HEK293 (cell line): Measurements from ENCODE around the gene TIE1.

Experiments
- BCL11A ChIP-seq: fragments of 450-650 bp; formaldehyde crosslinking; IDR thresholded peaks from 2 replicates; pipeline ENCODE4 v1.5.1; 2016; ENCODE audit warnings: low read depth, missing biosample characterization, missing genetic modification characterization
- BCL6B ChIP-seq: fragments of 450-650 bp; formaldehyde crosslinking; IDR thresholded peaks from 2 replicates; pipeline ENCODE4 v1.5.1; 2017; ENCODE audit warnings: missing biosample characterization, missing genetic modification characterization
- MZF1 ChIP-seq: fragments of 450-650 bp; formaldehyde crosslinking; IDR thresholded peaks from 2 replicates; pipeline ENCODE4 v1.5.1; 2017; ENCODE audit warnings: missing biosample characterization, missing genetic modification characterization, borderline replicate concordance
- PRDM10 ChIP-seq: fragments of 450-650 bp; formaldehyde crosslinking; IDR thresholded peaks from 2 replicates; pipeline ENCODE4 v1.5.1; 2016; ENCODE audit warnings: missing biosample characterization, missing genetic modification characterization
- SP3 ChIP-seq: fragments of 450-650 bp; formaldehyde crosslinking; IDR thresholded peaks from 2 replicates; pipeline ENCODE4 v1.5.1; 2016; ENCODE audit warnings: missing biosample characterization, missing genetic modification characterization
- WT1 ChIP-seq: fragments of 450-650 bp; formaldehyde crosslinking; IDR thresholded peaks from 2 replicates; pipeline ENCODE4 v1.5.1; 2016; ENCODE audit warnings: missing biosample characterization, missing genetic modification characterization
- ZBTB10 ChIP-seq: fragments of 450-650 bp; formaldehyde crosslinking; IDR thresholded peaks from 2 replicates; pipeline ENCODE4 v1.5.1; 2016; ENCODE audit warnings: missing biosample characterization, missing genetic modification characterization
- ZBTB26 ChIP-seq: fragments of 450-650 bp; formaldehyde crosslinking; optimal IDR thresholded peaks from 2 replicates; pipeline ENCODE3; 2016; ENCODE audit warnings: missing biosample characterization, mild to moderate bottlenecking, missing genetic modification characterization
- ZBTB48 ChIP-seq: fragments of 450-650 bp; formaldehyde crosslinking; IDR thresholded peaks from 2 replicates; pipeline ENCODE4 v1.5.1; 2016; ENCODE audit warnings: missing biosample characterization, missing genetic modification characterization
- ZNF2 ChIP-seq: fragments of 450-650 bp; formaldehyde crosslinking; IDR thresholded peaks from 2 replicates; pipeline ENCODE4 v1.5.1; 2016; ENCODE audit warnings: missing biosample characterization, missing genetic modification characterization
- ZNF214 ChIP-seq: fragments of 450-650 bp; formaldehyde crosslinking; IDR thresholded peaks from 2 replicates; pipeline ENCODE4 v1.5.1; 2017; ENCODE audit warnings: missing biosample characterization, mild to moderate bottlenecking, missing genetic modification characterization, borderline replicate concordance
- ZNF24 ChIP-seq: fragments of 450-650 bp; formaldehyde crosslinking; IDR thresholded peaks from 2 replicates; pipeline ENCODE4 v1.5.1; 2016; ENCODE audit warnings: missing biosample characterization, missing genetic modification characterization
- ZNF416 ChIP-seq: fragments of 450-650 bp; formaldehyde crosslinking; IDR thresholded peaks from 2 replicates; pipeline ENCODE4 v1.5.1; 2016; ENCODE audit warnings: missing biosample characterization, missing genetic modification characterization
- ZNF558 ChIP-seq: fragments of 450-650 bp; formaldehyde crosslinking; IDR thresholded peaks from 2 replicates; pipeline ENCODE4 v1.5.1; 2016; ENCODE audit warnings: missing biosample characterization, missing genetic modification characterization
- ZNF600 ChIP-seq: fragments of 450-650 bp; formaldehyde crosslinking; IDR thresholded peaks from 2 replicates; pipeline ENCODE4 v1.5.1; 2016; ENCODE audit warnings: missing biosample characterization, missing genetic modification characterization
- ZNF664 ChIP-seq: fragments of 450-650 bp; formaldehyde crosslinking; IDR thresholded peaks from 2 replicates; pipeline ENCODE4 v1.5.1; 2016; ENCODE audit warnings: missing biosample characterization, missing genetic modification characterization
- ZNF785 ChIP-seq: fragments of 450-650 bp; formaldehyde crosslinking; IDR thresholded peaks from 2 replicates; pipeline ENCODE4 v1.5.1; 2016; ENCODE audit warnings: missing biosample characterization, missing genetic modification characterization
- ZNF791 ChIP-seq: fragments of 450-650 bp; formaldehyde crosslinking; IDR thresholded peaks from 2 replicates; pipeline ENCODE4 v1.5.1; 2016; ENCODE audit warnings: missing biosample characterization, missing genetic modification characterization

TIE1 gene

GRCh38 chr1:43358121-43358745 is 57.5 kb downstream of the TIE1 start (continued):
- TF ChIP-seq ZNF600 (peak; percentile 100), MZF1 (peak; percentile 49; the same call in 1 of the 2 replicates), ZBTB10 (tag by site-specific recombination) (0 out of 2 replicates have a peak, but pooled peaks have one; percentile 39), ZBTB26 (tag by site-specific recombination) (peak; percentile 30), ZNF664 (tag by site-specific recombination) (no peak), ZNF416 (tag by site-specific recombination) (no peak), ZBTB48 (tag by site-specific recombination) (peak; percentile 81), BCL11A (tag by site-specific recombination) (no peak), BCL6B (peak; percentile 72), ZNF2 (tag by site-specific recombination) (peak; percentile 75; the same call in 1 of the 2 replicates), ZNF791 (tag by site-specific recombination) (no peak), WT1 (no peak), PRDM10 (tag by site-specific recombination) (peak; percentile 93), ZNF558 (tag by site-specific recombination) (0 out of 2 replicates have a peak, but pooled peaks have one; percentile 10), SP3 (tag by site-specific recombination) (no peak), ZNF785 (tag by site-specific recombination) (peak; percentile 65; the same call in 1 of the 2 replicates), ZNF24 (tag by site-specific recombination) (0 out of 2 replicates have a peak, but pooled peaks have one; percentile 18), ZNF214 (tag by site-specific recombination) (no peak)
